ENCODE data around the gene PLA2G3.
"Not testable (repeated sequence)": the region's sequence is repeated elsewhere in the genome, so short reads cannot be mapped to it uniquely, and the experiment has no call there.

PLA2G3 gene

GRCh38 chr22:31100762-31101525 lies 39.4 kb downstream of the PLA2G3 start:
- no peak overlapping the region for H3K4me3 ChIP-seq (ENCODE audit: low read depth, low read length)
- TF ChIP-seq CTCF (IDR thresholded peaks at IDR 0.05; ENCODE audit: borderline replicate concordance, insufficient read depth, low read depth, low read length): no peak

GRCh38 chr22:31099841-31100761 lies 40.2 kb downstream of the PLA2G3 start:
- no peak overlapping the region for H3K4me3 ChIP-seq (ENCODE audit: low read depth, low read length)
- TF ChIP-seq CTCF (IDR thresholded peaks at IDR 0.05; ENCODE audit: borderline replicate concordance, insufficient read depth, low read depth, low read length): no peak

- no peak for TF ChIP-seq CTCF (IDR thresholded peaks at IDR 0.05; ENCODE audit: borderline replicate concordance, insufficient read depth, low read depth, low read length)
- no peak overlapping the region for H3K4me3 ChIP-seq (ENCODE audit: low read depth, low read length)
These were observed 40.9 kb downstream of the PLA2G3 start for GRCh38 chr22:31099386-31099785.

- no peak for TF ChIP-seq CTCF (IDR thresholded peaks at IDR 0.05; ENCODE audit: borderline replicate concordance, insufficient read depth, low read depth, low read length)
- H3K4me3 ChIP-seq (ENCODE audit: low read depth, low read length): no peak overlapping the region
These were observed 41.6 kb downstream of the PLA2G3 start for GRCh38 chr22:31098632-31099110.

- TF ChIP-seq CTCF (IDR thresholded peaks at IDR 0.05; ENCODE audit: borderline replicate concordance, insufficient read depth, low read depth, low read length): no peak
- no peak overlapping the region for H3K4me3 ChIP-seq (ENCODE audit: low read depth, low read length)
These were observed 42.2 kb downstream of the PLA2G3 start for GRCh38 chr22:31097941-31098631.

- not testable (repeated sequence) for H3K4me3 ChIP-seq (ENCODE audit: low read depth, low read length)
These were observed 42.8 kb downstream of the PLA2G3 start for GRCh38 chr22:31097539-31097938.

GRCh38 chr22:31096657-31097279 lies 43.5 kb downstream of the PLA2G3 start:
- no peak for TF ChIP-seq CTCF (IDR thresholded peaks at IDR 0.05; ENCODE audit: borderline replicate concordance, insufficient read depth, low read depth, low read length)
- H3K4me3 ChIP-seq (ENCODE audit: low read depth, low read length): no peak overlapping the region

Data from GM12875 (cell line).